Breast epithelium (tissue), 4 donors: ENCODE results near the gene NPHS2. TPM values are rescaled to one million over a fixed set of nuclear protein-coding genes. Genes with fewer than 3 reads are reported as not detected.

Experiments
- DNase-seq, 2 donors: peaks; one replicate each; pipeline ENCODE4 v3.0.0-alpha.2; 2019; ENCODE audit warnings: low spot score in 2 of 2
- H3K27ac ChIP-seq, 2 donors: fragments of 200-600 bp; sonication (generic) in 1 of 2; one replicate each; pipeline ENCODE4 v1.5.1; 2016 to 2019; ENCODE audit warnings: mild to moderate bottlenecking in 1 of 2
- H3K27me3 ChIP-seq, 2 donors: fragments of 200-600 bp; sonication (generic) in 1 of 2; one replicate each; pipeline versions ENCODE4 v1.5.1 to v1.6.0; 2017 to 2019; ENCODE audit warnings: control low read depth in 1 of 2, mild to moderate bottlenecking in 1 of 2
- H3K36me3 ChIP-seq: fragments of 200-600 bp; one replicate; pipeline ENCODE4 v1.5.1; 2019
- H3K4me1 ChIP-seq, 2 donors: fragments of 200-600 bp; sonication (generic); one replicate each; pipeline ENCODE4 v1.5.1; 2016 to 2019; ENCODE audit warnings: control low read depth in 1 of 2
- H3K4me3 ChIP-seq, 3 donors: fragments of 200-600 bp; sonication (generic); 1 replicate in 2 of 3; 2 replicates in 1 of 3; pipeline ENCODE4 v1.5.1; 2016 to 2019; ENCODE audit warnings: mild to moderate bottlenecking in 3 of 3, moderate library complexity in 2 of 3
- H3K9me3 ChIP-seq, 2 donors: fragments of 200-600 bp; sonication (generic) in 1 of 2; one replicate each; pipeline ENCODE4 v1.5.1; 2016 to 2019; ENCODE audit warnings: control low read depth in 1 of 2
- POLR2A ChIP-seq: fragments of 450-650 bp; IDR thresholded peaks from one replicate; pipeline ENCODE4 v1.6.1; 2016; ENCODE audit warnings: antibody characterized with exemption, mild to moderate bottlenecking, moderate library complexity
- POLR2AphosphoS5 ChIP-seq, 3 donors: sonication (generic); formaldehyde crosslinking; IDR thresholded peaks; one replicate each; pipeline ENCODE4 v1.6.1; 2017; ENCODE audit warnings: antibody characterized with exemption in 3 of 3
- intact Hi-C: fragments of 100-400 bp; cut with DNase I; formaldehyde crosslinking; loops from one replicate; pipeline ENCODE4 v1.15.1; 2023; ENCODE audit warnings: low total_unique reads
- total RNA-seq, 3 donors: library from RNA; depleted of rRNA; stranded (reverse); fragments of >200 nt; gene quantifications; one replicate each; pipeline ENCODE4 v1.1.0, GENCODE V29; 2016
- TF ChIP-seq, protein P1 (sequence below), 3 donors: fragments of 450-650 bp; IDR thresholded peaks; one replicate each; pipeline ENCODE4 v1.5.1; 2016 to 2017; ENCODE audit warnings: antibody characterized with exemption in 3 of 3, mild to moderate bottlenecking in 3 of 3, moderate library complexity in 3 of 3

The NPHS2 gene
- not detected for total RNA-seq

DNA sequence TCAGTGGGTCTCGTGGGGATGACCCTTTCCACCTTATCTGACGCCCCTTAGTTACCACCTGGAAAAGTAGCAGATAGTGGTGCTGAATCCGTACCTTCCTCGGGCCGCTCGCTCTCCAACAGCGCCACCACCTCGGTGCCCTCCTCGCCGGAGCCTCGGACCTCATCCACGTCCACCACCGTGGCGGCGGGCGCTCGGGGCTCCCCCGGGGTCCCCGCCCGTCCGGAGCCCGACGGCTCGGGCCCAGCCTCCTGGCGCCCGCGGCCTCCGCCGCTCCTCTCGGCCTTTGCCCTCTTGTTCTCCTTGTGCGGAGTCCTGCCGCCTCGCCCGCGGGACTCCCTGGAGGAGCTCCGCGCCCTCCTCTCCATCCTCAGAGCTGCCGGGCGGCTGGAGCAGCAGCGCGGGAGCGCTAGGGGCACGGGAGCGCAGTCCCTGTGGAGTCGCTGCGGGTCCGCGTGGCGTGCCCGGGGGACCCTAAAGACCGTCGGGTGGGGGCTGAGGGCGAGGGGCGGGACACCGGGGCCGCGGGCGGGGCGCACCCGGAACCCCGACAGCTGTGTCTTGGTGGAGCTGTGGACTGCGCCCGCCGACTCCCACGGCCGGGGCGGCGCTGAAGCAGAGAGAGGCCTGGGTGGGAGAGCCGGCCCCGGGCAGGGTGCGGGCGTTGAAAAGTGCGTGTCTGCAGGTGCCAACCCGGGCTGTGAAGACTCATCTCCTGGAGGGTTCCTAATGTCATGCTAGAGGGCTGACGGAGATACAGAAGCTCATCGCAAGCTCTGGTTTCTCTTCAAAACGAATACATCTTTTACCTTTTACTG lies at the start of gene NPHS2:
NPHS2 (minus strand) TSS at position 452 of the 818 bp plus-strand sequence; CDS start at position 368, 84 bp downstream.
- Histone ChIP-seq H3K4me1 (no peaks in the 10 kb centered on the region), H3K27me3 (peaks cover 0 to 44% of the 10 kb centered on the region in 2 donors)
- intact Hi-C loops: no loop called here

DNA sequence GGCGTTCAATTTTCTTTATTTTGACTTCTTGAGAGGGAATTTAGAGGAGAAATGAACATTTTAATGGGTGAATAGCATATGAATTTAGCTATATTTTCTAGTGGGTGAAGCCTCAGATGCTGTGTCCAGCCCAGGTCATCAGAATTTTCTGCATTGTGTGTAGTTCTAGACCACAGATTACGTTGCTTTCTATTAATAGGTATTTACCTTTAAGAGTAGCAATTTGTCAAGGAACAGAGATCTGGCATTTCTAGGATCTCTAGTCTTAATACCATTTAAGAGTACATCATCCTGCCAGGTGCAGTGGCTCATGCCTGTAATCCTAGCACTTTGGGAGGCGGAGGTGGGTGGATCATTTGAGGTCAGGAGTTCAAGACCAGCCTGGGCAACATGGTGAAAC lies 36.6 kb upstream of the NPHS2 start:
- Histone ChIP-seq H3K36me3 (no peaks in the 10 kb centered on the region), H3K4me3 (no peak overlapping the region), H3K27ac (no peak overlapping the region), H3K4me1 (no peaks in the 10 kb centered on the region), H3K27me3 (no peaks in the 10 kb centered on the region), H3K9me3 (no peaks in the 10 kb centered on the region)
- DNase-seq: no peak
- no peak for TF ChIP-seq POLR2A
- intact Hi-C loops: no loop called here

More for the DNA sequence above, at the start of gene NPHS2:
- Histone ChIP-seq H3K4me3 (peak within 1 kb of the TSS in 2 of 3 donors; percentile 11 to 33), H3K27ac (no peak within 1 kb of the TSS), H3K9me3 (no peaks in the 10 kb centered on the region), H3K36me3 (no peaks in the 10 kb centered on the region)
- no peak for TF ChIP-seq POLR2AphosphoS5 (IDR thresholded peaks at IDR 0.05)
- TF ChIP-seq, protein P1, sequence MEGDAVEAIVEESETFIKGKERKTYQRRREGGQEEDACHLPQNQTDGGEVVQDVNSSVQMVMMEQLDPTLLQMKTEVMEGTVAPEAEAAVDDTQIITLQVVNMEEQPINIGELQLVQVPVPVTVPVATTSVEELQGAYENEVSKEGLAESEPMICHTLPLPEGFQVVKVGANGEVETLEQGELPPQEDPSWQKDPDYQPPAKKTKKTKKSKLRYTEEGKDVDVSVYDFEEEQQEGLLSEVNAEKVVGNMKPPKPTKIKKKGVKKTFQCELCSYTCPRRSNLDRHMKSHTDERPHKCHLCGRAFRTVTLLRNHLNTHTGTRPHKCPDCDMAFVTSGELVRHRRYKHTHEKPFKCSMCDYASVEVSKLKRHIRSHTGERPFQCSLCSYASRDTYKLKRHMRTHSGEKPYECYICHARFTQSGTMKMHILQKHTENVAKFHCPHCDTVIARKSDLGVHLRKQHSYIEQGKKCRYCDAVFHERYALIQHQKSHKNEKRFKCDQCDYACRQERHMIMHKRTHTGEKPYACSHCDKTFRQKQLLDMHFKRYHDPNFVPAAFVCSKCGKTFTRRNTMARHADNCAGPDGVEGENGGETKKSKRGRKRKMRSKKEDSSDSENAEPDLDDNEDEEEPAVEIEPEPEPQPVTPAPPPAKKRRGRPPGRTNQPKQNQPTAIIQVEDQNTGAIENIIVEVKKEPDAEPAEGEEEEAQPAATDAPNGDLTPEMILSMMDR (IDR thresholded peaks at IDR 0.05): no peak
- TF ChIP-seq POLR2A: no peak
- no peak for DNase-seq

DNA sequence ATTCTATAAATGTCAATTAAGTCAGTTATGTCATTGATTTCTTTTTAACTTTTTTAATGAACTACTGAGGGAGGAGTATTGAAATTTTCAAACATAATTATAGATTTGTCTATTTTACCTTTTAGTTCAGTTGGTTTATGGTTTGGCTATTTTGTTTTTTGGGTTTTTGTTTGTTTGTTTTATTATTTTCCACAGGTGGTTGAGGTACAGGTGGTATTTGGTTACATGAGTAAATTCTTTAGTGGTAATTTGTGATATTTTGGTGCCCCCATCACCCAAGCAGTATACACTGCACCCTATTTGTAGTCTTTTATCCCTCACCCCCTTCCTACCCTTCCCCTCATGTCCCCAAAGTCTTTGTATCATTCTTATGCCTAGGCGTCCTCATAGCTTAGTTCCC lies 25.3 kb upstream of the NPHS2 start:
- H3K36me3 ChIP-seq: no peaks in the 10 kb centered on the region
- DNase-seq: no peak
- H3K4me3 ChIP-seq: no peak overlapping the region
- H3K27me3 ChIP-seq: peaks cover 0 to 2% of the 10 kb centered on the region in 2 donors
- no peaks in the 10 kb centered on the region for H3K4me1 ChIP-seq
- TF ChIP-seq, protein P1 (IDR thresholded peaks at IDR 0.05): no peak
- TF ChIP-seq POLR2A (no peak), POLR2AphosphoS5 (IDR thresholded peaks at IDR 0.05) (no peak)
- H3K27ac ChIP-seq: no peak overlapping the region
- intact Hi-C loops: no loop called here
- H3K9me3 ChIP-seq: no peaks in the 10 kb centered on the region

DNA sequence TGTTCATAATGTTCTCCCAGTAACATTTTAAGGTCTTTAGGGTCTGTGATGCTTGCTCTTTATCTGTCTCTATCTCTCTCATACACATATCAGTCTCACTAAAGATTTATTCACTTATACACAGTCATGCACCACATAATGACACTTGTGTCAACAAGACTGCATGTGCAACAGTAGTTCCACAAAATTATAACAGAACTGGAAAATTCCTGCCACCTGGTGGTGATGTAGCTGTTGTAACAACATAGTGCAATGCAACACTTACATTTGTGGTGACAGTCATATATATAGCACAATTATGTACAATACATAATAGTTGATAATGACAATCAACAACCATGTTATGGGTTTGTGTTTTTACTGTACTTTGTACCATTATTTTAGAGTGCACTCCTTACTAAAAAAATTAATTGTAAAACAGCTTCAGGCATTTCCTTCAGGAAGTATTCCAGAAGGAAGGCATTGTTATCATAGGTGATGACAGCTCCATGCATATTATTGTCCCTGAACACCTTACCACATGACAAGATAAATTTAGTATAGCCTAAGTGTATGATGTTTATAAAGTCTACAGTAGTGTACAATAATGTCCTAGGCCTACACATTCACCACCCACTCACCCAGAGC lies 24.0 kb upstream of the NPHS2 start:
- peaks cover 0 to 2% of the 10 kb centered on the region in 2 donors for H3K27me3 ChIP-seq
- H3K27ac ChIP-seq: no peak overlapping the region
- no peak for DNase-seq
- TF ChIP-seq POLR2A (no peak), POLR2AphosphoS5 (IDR thresholded peaks at IDR 0.05) (no peak)
- TF ChIP-seq, protein P1 (IDR thresholded peaks at IDR 0.05): peak in 2 of 3 donors; percentile 23 to 36
- intact Hi-C loops: no loop called here
- no peaks in the 10 kb centered on the region for H3K9me3 ChIP-seq
- H3K36me3 ChIP-seq: no peaks in the 10 kb centered on the region
- no peak overlapping the region for H3K4me3 ChIP-seq
- H3K4me1 ChIP-seq: no peaks in the 10 kb centered on the region

DNA sequence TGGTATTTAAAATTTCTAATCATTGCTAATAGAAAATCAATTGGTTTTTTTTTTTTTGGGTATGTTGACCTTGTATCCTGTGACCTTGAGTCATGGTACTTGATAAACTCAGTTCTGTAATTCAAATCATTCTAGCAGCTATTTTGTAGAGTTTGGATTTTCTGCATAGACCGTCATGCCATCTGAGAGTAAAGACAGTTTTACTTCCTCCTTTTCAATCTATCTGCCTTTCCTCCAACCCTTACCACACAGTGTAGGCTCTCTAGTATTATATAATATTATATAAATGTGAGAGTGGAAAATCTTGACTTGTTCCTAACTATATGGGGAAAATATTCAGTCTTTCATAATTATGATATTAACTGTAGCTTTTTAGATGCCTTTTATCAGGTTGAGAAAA lies 22.9 kb upstream of the NPHS2 start:
- Histone ChIP-seq H3K9me3 (no peaks in the 10 kb centered on the region), H3K36me3 (no peaks in the 10 kb centered on the region), H3K4me3 (no peak overlapping the region), H3K27ac (no peak overlapping the region), H3K27me3 (peaks cover 0 to 2% of the 10 kb centered on the region in 2 donors), H3K4me1 (no peaks in the 10 kb centered on the region)
- no peak for DNase-seq
- TF ChIP-seq, protein P1 (IDR thresholded peaks at IDR 0.05): no peak
- TF ChIP-seq POLR2A (no peak), POLR2AphosphoS5 (IDR thresholded peaks at IDR 0.05) (no peak)
- intact Hi-C loops: no loop called here
